Measurements from ENCODE around the gene APOBR. TPM values are rescaled to one million over a fixed set of nuclear protein-coding genes. Genes with fewer than 3 reads are reported as not detected.

APOBR gene
- total and polyA plus RNA-seq, 2 of the 13 experiments (the other 11 are each of a cell fraction or from before 2014, with no cell fraction given): 0.03 TPM; not detected in 1

DNA sequence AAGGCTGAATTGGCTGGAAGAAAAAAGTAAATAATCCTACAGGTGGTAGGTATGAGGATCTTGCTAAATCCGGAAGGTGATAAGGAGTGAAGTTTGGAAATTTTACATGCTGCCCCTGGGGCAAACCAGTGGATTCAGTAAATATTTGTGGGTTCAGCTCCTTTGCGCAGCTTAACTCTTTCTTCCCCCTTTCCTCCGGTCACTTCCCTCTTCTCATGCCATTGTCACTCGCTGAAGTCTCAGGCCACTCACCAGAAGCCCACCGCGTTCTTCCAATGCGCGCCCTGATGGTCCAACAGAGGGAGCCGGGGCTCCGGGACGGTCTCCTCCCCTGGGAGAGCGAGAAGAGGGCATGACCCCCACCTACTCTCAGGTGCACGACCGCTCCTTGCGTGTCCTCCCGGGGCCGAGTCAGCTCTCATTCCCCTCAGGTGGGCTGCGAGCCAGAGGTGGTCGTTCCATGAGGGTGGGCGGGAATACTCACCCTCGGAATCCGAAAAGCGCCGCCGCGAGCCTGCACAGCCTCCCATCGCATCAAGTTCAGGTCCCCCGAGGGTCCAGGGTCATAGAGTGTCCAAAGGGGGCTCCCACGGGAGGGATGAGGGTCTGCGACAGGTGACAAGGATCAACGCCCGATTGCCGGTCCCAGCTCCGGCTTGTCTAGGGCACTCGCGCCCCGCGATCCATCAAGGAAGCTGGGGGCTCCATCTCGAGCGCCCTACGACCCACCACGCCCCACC, 3.0 kb upstream of the APOBR start (continued):
- TF ChIP-seq ZNF317 (CRISPR knock-in tag; IDR thresholded peaks at IDR 0.05): no peak
- TF ChIP-seq, protein P1, sequence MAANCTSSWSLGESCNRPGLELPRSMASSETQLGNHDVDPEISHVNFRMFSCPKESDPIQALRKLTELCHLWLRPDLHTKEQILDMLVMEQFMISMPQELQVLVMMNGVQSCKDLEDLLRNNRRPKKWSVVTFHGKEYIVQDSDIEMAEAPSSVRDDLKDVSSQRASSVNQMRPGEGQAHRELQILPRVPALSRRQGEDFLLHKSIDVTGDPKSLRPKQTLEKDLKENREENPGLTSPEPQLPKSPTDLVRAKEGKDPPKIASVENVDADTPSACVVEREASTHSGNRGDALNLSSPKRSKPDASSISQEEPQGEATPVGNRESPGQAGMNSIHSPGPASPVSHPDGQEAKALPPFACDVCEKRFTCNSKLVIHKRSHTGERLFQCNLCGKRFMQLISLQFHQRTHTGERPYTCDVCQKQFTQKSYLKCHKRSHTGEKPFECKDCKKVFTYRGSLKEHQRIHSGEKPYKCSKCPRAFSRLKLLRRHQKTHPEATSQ (CRISPR knock-in tag; IDR thresholded peaks at IDR 0.05; ENCODE audit: borderline replicate concordance): 0 out of 2 replicates have a peak, but pooled peaks have one; percentile 5
- peak; percentile 25; the same call in 1 of the 2 replicates for TF ChIP-seq ZNF552 (CRISPR knock-in tag; IDR thresholded peaks at IDR 0.05; ENCODE audit: borderline replicate concordance)
- TF ChIP-seq SP1 (IDR thresholded peaks at IDR 0.05): no peak
- TF ChIP-seq SP1 (CRISPR knock-in tag; IDR thresholded peaks at IDR 0.05): peak; percentile 29; the same call in 1 of the 2 replicates
- peak; percentile 43; the same call in 1 of the 2 replicates for TF ChIP-seq SALL2 (CRISPR knock-in tag; IDR thresholded peaks at IDR 0.05)
- TF ChIP-seq, protein P2, sequence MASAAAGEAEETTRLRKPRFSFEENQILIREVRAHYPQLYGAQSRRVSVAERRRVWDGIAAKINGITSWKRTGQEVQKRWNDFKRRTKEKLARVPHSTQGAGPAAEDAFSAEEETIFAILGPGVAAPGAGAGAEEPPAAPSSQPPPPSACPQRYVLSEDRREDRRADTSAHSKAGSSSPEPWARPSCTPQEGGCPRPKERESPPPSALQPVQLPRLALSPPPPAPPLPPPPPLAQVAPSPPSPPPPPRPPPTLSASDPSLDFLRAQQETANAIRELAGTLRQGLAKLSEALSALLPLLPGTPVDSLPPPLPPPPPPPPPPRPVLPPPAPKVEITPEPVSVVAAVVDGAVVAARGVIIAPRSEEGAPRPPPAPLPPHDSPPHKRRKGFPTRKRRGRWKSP (CRISPR knock-in tag; IDR thresholded peaks at IDR 0.05): peak; percentile 21
- TF ChIP-seq TOPORS (CRISPR knock-in tag; IDR thresholded peaks at IDR 0.05): no peak
- TF ChIP-seq RAD21 (CRISPR knock-in tag; IDR thresholded peaks at IDR 0.05): peak; percentile 57; the same call in 1 of the 2 replicates
- TF ChIP-seq KDM5B (CRISPR knock-in tag; IDR thresholded peaks at IDR 0.05; ENCODE audit: borderline replicate concordance): peak; percentile 67; the same call in 1 of the 2 replicates
- TF ChIP-seq ZBTB7A (CRISPR knock-in tag; IDR thresholded peaks at IDR 0.05): peak; percentile 94
- no peak; the same call in 1 of the 2 replicates for TF ChIP-seq ZNF782 (CRISPR knock-in tag; IDR thresholded peaks at IDR 0.05; ENCODE audit: borderline replicate concordance)
- TF ChIP-seq HES4 (CRISPR knock-in tag; IDR thresholded peaks at IDR 0.05; ENCODE audit: borderline replicate concordance): peak; percentile 93
- TF ChIP-seq TEAD3 (CRISPR knock-in tag; optimal IDR thresholded peaks at IDR 0.05; ENCODE audit: borderline replicate concordance): peak; percentile 59
- no peak for TF ChIP-seq ZSCAN9 (CRISPR knock-in tag; IDR thresholded peaks at IDR 0.05; ENCODE audit: borderline replicate concordance)
- peak; percentile 76 for TF ChIP-seq PHF21A (CRISPR knock-in tag; IDR thresholded peaks at IDR 0.05)
- TF ChIP-seq ZNF883 (CRISPR knock-in tag; IDR thresholded peaks at IDR 0.05; ENCODE audit: not compliant biosample characterization): peak; percentile 62
- TF ChIP-seq NFIB (CRISPR knock-in tag; IDR thresholded peaks at IDR 0.05; ENCODE audit: borderline replicate concordance): no peak
- TF ChIP-seq ZNF468 (CRISPR knock-in tag; IDR thresholded peaks at IDR 0.05): 0 out of 2 replicates have a peak, but pooled peaks have one; percentile 45
- peak; percentile 93; the same call in 1 of the 2 replicates for TF ChIP-seq ZNF790 (CRISPR knock-in tag; IDR thresholded peaks at IDR 0.05; ENCODE audit: borderline replicate concordance)
- no peak; the same call in 1 of the 2 replicates for TF ChIP-seq ZSCAN25 (CRISPR knock-in tag; IDR thresholded peaks at IDR 0.05)
- peak; percentile 89; the same call in 1 of the 2 replicates for TF ChIP-seq ZNF501 (CRISPR knock-in tag; IDR thresholded peaks at IDR 0.05)
- TF ChIP-seq, protein P3, sequence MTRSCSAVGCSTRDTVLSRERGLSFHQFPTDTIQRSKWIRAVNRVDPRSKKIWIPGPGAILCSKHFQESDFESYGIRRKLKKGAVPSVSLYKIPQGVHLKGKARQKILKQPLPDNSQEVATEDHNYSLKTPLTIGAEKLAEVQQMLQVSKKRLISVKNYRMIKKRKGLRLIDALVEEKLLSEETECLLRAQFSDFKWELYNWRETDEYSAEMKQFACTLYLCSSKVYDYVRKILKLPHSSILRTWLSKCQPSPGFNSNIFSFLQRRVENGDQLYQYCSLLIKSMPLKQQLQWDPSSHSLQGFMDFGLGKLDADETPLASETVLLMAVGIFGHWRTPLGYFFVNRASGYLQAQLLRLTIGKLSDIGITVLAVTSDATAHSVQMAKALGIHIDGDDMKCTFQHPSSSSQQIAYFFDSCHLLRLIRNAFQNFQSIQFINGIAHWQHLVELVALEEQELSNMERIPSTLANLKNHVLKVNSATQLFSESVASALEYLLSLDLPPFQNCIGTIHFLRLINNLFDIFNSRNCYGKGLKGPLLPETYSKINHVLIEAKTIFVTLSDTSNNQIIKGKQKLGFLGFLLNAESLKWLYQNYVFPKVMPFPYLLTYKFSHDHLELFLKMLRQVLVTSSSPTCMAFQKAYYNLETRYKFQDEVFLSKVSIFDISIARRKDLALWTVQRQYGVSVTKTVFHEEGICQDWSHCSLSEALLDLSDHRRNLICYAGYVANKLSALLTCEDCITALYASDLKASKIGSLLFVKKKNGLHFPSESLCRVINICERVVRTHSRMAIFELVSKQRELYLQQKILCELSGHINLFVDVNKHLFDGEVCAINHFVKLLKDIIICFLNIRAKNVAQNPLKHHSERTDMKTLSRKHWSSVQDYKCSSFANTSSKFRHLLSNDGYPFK (CRISPR knock-in tag; IDR thresholded peaks at IDR 0.05; ENCODE audit: borderline replicate concordance): peak; percentile 14; the same call in 1 of the 2 replicates
- 0 out of 2 replicates have a peak, but pooled peaks have one; percentile 28 for TF ChIP-seq ELF3 (CRISPR knock-in tag; IDR thresholded peaks at IDR 0.05)

Measured in HepG2 (cell line).